HEK293 (cell line): ENCODE data around the gene TFR2.
A peak's percentile ranks its signal among the peaks of the same experiment; 100 is the strongest.

Source experiments
- BCL6B ChIP-seq: fragments of 450-650 bp; formaldehyde crosslinking; IDR thresholded peaks from 2 replicates; pipeline ENCODE4 v1.5.1; 2017; ENCODE audit warnings: missing biosample characterization, missing genetic modification characterization
- HOXD13 ChIP-seq: sonication (generic); formaldehyde crosslinking; IDR thresholded peaks from 2 replicates; pipeline ENCODE4 v1.8.0; 2022; ENCODE audit warnings: missing genetic modification reagents, borderline replicate concordance
- KLF8 ChIP-seq: fragments of 450-650 bp; formaldehyde crosslinking; IDR thresholded peaks from 2 replicates; pipeline ENCODE4 v1.5.1; 2016; ENCODE audit warnings: missing biosample characterization, missing genetic modification characterization
- PRDM1 ChIP-seq: fragments of 450-650 bp; formaldehyde crosslinking; IDR thresholded peaks from 2 replicates; pipeline ENCODE4; 2016; ENCODE audit warnings: missing biosample characterization, missing genetic modification characterization
- PRDM4 ChIP-seq: fragments of 450-650 bp; formaldehyde crosslinking; IDR thresholded peaks from 2 replicates; pipeline ENCODE4 v1.5.1; 2017; ENCODE audit warnings: missing biosample characterization, missing genetic modification characterization
- SALL2 ChIP-seq: fragments of 450-650 bp; formaldehyde crosslinking; IDR thresholded peaks from 2 replicates; pipeline ENCODE4 v1.5.0; 2017; ENCODE audit warnings: missing biosample characterization, mild to moderate bottlenecking, missing genetic modification characterization, borderline replicate concordance
- SCRT1 ChIP-seq: fragments of 450-650 bp; formaldehyde crosslinking; IDR thresholded peaks from 2 replicates; pipeline ENCODE4 v1.5.1; 2016; ENCODE audit warnings: missing biosample characterization, missing genetic modification characterization, borderline replicate concordance
- SETDB1 ChIP-seq: IDR thresholded peaks from one replicate; pipeline ENCODE4 v1.6.1; 2017; ENCODE audit warnings: mild to moderate bottlenecking, low read length, moderate library complexity, mixed read lengths; ENCODE audit not compliant: insufficient read length
- YY2 ChIP-seq: fragments of 450-650 bp; formaldehyde crosslinking; IDR thresholded peaks from 2 replicates; pipeline ENCODE4 v1.5.1; 2016; ENCODE audit warnings: missing biosample characterization, missing genetic modification characterization
- ZBTB10 ChIP-seq: fragments of 450-650 bp; formaldehyde crosslinking; IDR thresholded peaks from 2 replicates; pipeline ENCODE4 v1.5.1; 2016; ENCODE audit warnings: missing biosample characterization, missing genetic modification characterization
- ZFP3 ChIP-seq: fragments of 450-650 bp; formaldehyde crosslinking; IDR thresholded peaks from 2 replicates; pipeline ENCODE4 v1.5.1; 2016; ENCODE audit warnings: low read depth, missing biosample characterization, missing genetic modification characterization
- ZNF132 ChIP-seq: fragments of 450-650 bp; formaldehyde crosslinking; IDR thresholded peaks from 2 replicates; pipeline ENCODE4 v1.5.1; 2017; ENCODE audit warnings: missing biosample characterization, missing genetic modification characterization, borderline replicate concordance
- ZNF155 ChIP-seq: fragments of 450-650 bp; formaldehyde crosslinking; IDR thresholded peaks from 2 replicates; pipeline ENCODE4 v1.5.1; 2016; ENCODE audit warnings: missing biosample characterization, missing genetic modification characterization
- ZNF18 ChIP-seq: fragments of 450-650 bp; formaldehyde crosslinking; IDR thresholded peaks from 2 replicates; pipeline ENCODE4 v1.5.1; 2016; ENCODE audit warnings: missing biosample characterization, missing genetic modification characterization
- ZNF223 ChIP-seq: fragments of 450-650 bp; formaldehyde crosslinking; IDR thresholded peaks from 2 replicates; pipeline ENCODE4 v1.5.1; 2016; ENCODE audit warnings: missing biosample characterization, missing genetic modification characterization
- ZNF248 ChIP-seq: fragments of 450-650 bp; formaldehyde crosslinking; IDR thresholded peaks from 2 replicates; pipeline ENCODE4 v1.5.1; 2017; ENCODE audit warnings: missing biosample characterization, missing genetic modification characterization
- ZNF354C ChIP-seq: fragments of 450-650 bp; formaldehyde crosslinking; IDR thresholded peaks from 2 replicates; pipeline ENCODE4 v1.5.1; 2016; ENCODE audit warnings: missing biosample characterization, missing genetic modification characterization, low read depth, borderline replicate concordance
- ZNF362 ChIP-seq: fragments of 450-650 bp; formaldehyde crosslinking; IDR thresholded peaks from 2 replicates; pipeline ENCODE4 v1.5.1; 2016; ENCODE audit warnings: missing biosample characterization, missing genetic modification characterization
- ZNF48 ChIP-seq: fragments of 450-650 bp; formaldehyde crosslinking; IDR thresholded peaks from 2 replicates; pipeline ENCODE4 v1.5.1; 2016; ENCODE audit warnings: missing biosample characterization, missing genetic modification characterization
- ZNF544 ChIP-seq: fragments of 450-650 bp; formaldehyde crosslinking; IDR thresholded peaks from 2 replicates; pipeline ENCODE4 v1.5.0; 2017; ENCODE audit warnings: missing biosample characterization, missing genetic modification characterization
- ZNF621 ChIP-seq: fragments of 450-650 bp; formaldehyde crosslinking; IDR thresholded peaks from 2 replicates; pipeline ENCODE4 v1.5.1; 2017; ENCODE audit warnings: missing biosample characterization, missing genetic modification characterization
- ZNF660 ChIP-seq: fragments of 450-650 bp; IDR thresholded peaks from 2 replicates; pipeline ENCODE4 v1.5.1; 2018; ENCODE audit warnings: missing biosample characterization, mild to moderate bottlenecking, missing genetic modification characterization
- ZNF664 ChIP-seq: fragments of 450-650 bp; formaldehyde crosslinking; IDR thresholded peaks from 2 replicates; pipeline ENCODE4 v1.5.1; 2016; ENCODE audit warnings: missing biosample characterization, missing genetic modification characterization
- ZNF707 ChIP-seq: fragments of 450-650 bp; formaldehyde crosslinking; IDR thresholded peaks from 2 replicates; pipeline ENCODE4 v1.5.1; 2016; ENCODE audit warnings: missing biosample characterization, missing genetic modification characterization
- ZNF792 ChIP-seq: fragments of 450-650 bp; formaldehyde crosslinking; IDR thresholded peaks from 2 replicates; pipeline ENCODE4 v1.5.1; 2016; ENCODE audit warnings: missing biosample characterization, missing genetic modification characterization
- ZNF830 ChIP-seq: fragments of 450-650 bp; IDR thresholded peaks from 2 replicates; pipeline ENCODE4 v1.5.0; 2018; ENCODE audit warnings: missing biosample characterization, missing genetic modification characterization, low read depth, mild to moderate bottlenecking, moderate library complexity
- ZSCAN16 ChIP-seq: fragments of 450-650 bp; formaldehyde crosslinking; IDR thresholded peaks from 2 replicates; pipeline ENCODE4 v1.5.1; 2016; ENCODE audit warnings: missing biosample characterization, missing genetic modification characterization

TFR2 gene

GRCh38 chr7:100649826-100650565 lies 8.6 kb upstream of the TFR2 start (continued):
- TF ChIP-seq PRDM4 (no peak), KLF8 (no peak), ZNF707 (peak; percentile 15; the same call in 1 of the 2 replicates), ZNF664 (no peak), ZSCAN16 (tag by site-specific recombination) (no peak), ZNF223 (tag by site-specific recombination) (no peak), HOXD13 (no peak), ZNF362 (tag by site-specific recombination) (no peak), ZFP3 (tag by site-specific recombination) (no peak), ZNF354C (no peak), SALL2 (tag by site-specific recombination) (no peak; the same call in 1 of the 2 replicates), ZNF48 (tag by site-specific recombination) (no peak), ZNF18 (tag by site-specific recombination) (peak; percentile 66; the same call in 1 of the 2 replicates), YY2 (peak; percentile 59; the same call in 1 of the 2 replicates), ZNF248 (peak; percentile 71; the same call in 1 of the 2 replicates), ZNF660 (no peak), ZNF544 (tag by site-specific recombination) (no peak), ZNF132 (tag by site-specific recombination) (no peak), ZNF621 (tag by site-specific recombination) (0 out of 2 replicates have a peak, but pooled peaks have one; percentile 20), SCRT1 (tag by site-specific recombination) (no peak), PRDM1 (tag by site-specific recombination) (peak; percentile 52; the same call in 1 of the 2 replicates), ZNF792 (tag by site-specific recombination) (no peak), BCL6B (no peak), ZNF155 (tag by site-specific recombination) (no peak), ZBTB10 (tag by site-specific recombination) (no peak), ZNF830 (tag by site-specific recombination) (no peak), SETDB1 (no peak)
